Right lobe of liver (tissue), 4 donors: Measurements from ENCODE around the gene MIA.

Source experiments
- POLR2A ChIP-seq: fragments of 450-650 bp; IDR thresholded peaks from one replicate; pipeline ENCODE4 v1.6.1; 2017; ENCODE audit warnings: antibody characterized with exemption, mild to moderate bottlenecking
- TF ChIP-seq, protein P1 (sequence below), 4 donors: fragments of 200-600 bp in 3 of 4; fragments of 450-650 bp in 1 of 4; IDR thresholded peaks; one replicate each; pipeline versions ENCODE4 v1.5.1 to v1.8.0; 2016 to 2022; ENCODE audit warnings: antibody characterized with exemption in 4 of 4, mild to moderate bottlenecking in 2 of 4
- donor health status: DM: no; HTN: no; CAD: no.
- donor health status: DM: no; HTN: no; CAD: no.
- donor health status: DM: no; HTN: yes; CAD: no.

GRCh38 chr19:40800339-40800996 is 25.1 kb downstream of the MIA start:
- no peak for TF ChIP-seq POLR2A
- TF ChIP-seq, protein P1, sequence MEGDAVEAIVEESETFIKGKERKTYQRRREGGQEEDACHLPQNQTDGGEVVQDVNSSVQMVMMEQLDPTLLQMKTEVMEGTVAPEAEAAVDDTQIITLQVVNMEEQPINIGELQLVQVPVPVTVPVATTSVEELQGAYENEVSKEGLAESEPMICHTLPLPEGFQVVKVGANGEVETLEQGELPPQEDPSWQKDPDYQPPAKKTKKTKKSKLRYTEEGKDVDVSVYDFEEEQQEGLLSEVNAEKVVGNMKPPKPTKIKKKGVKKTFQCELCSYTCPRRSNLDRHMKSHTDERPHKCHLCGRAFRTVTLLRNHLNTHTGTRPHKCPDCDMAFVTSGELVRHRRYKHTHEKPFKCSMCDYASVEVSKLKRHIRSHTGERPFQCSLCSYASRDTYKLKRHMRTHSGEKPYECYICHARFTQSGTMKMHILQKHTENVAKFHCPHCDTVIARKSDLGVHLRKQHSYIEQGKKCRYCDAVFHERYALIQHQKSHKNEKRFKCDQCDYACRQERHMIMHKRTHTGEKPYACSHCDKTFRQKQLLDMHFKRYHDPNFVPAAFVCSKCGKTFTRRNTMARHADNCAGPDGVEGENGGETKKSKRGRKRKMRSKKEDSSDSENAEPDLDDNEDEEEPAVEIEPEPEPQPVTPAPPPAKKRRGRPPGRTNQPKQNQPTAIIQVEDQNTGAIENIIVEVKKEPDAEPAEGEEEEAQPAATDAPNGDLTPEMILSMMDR (IDR thresholded peaks at IDR 0.05): no peak
